ENCODE measurements around the gene TOMM40. TPM values are rescaled to one million over a fixed set of nuclear protein-coding genes. Genes with fewer than 3 reads are reported as not detected.
"Not testable (repeated sequence)": the region's sequence is repeated elsewhere in the genome, so short reads cannot be mapped to it uniquely, and the experiment has no call there.

Gene TOMM40
- total and polyA plus RNA-seq, 11 donors: 32.2 to 79.9 (median 46.3) TPM

DNA sequence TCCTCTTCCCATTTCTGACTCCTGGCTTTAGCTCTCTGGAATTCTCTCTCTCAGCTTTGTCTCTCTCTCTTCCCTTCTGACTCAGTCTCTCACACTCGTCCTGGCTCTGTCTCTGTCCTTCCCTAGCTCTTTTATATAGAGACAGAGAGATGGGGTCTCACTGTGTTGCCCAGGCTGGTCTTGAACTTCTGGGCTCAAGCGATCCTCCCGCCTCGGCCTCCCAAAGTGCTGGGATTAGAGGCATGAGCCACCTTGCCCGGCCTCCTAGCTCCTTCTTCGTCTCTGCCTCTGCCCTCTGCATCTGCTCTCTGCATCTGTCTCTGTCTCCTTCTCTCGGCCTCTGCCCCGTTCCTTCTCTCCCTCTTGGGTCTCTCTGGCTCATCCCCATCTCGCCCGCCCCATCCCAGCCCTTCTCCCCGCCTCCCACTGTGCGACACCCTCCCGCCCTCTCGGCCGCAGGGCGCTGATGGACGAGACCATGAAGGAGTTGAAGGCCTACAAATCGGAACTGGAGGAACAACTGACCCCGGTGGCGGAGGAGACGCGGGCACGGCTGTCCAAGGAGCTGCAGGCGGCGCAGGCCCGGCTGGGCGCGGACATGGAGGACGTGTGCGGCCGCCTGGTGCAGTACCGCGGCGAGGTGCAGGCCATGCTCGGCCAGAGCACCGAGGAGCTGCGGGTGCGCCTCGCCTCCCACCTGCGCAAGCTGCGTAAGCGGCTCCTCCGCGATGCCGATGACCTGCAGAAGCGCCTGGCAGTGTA is 17.2 kb downstream of the TOMM40 start:
- peaks cover 0 to 34% (median 15%) of the 10 kb centered on the region in 9 donors for H3K27me3 ChIP-seq
- H3K9me3 ChIP-seq: no peaks in the 10 kb centered on the region
- no peak overlapping the region for H3K27ac ChIP-seq
- H3K4me3 ChIP-seq: no peak overlapping the region
- H3K36me3 ChIP-seq: peaks cover 0 to 3% (median 0%) of the 10 kb centered on the region in 9 donors
- TF ChIP-seq POLR2A (IDR thresholded peaks at IDR 0.05): no peak
- TF ChIP-seq, protein P1, sequence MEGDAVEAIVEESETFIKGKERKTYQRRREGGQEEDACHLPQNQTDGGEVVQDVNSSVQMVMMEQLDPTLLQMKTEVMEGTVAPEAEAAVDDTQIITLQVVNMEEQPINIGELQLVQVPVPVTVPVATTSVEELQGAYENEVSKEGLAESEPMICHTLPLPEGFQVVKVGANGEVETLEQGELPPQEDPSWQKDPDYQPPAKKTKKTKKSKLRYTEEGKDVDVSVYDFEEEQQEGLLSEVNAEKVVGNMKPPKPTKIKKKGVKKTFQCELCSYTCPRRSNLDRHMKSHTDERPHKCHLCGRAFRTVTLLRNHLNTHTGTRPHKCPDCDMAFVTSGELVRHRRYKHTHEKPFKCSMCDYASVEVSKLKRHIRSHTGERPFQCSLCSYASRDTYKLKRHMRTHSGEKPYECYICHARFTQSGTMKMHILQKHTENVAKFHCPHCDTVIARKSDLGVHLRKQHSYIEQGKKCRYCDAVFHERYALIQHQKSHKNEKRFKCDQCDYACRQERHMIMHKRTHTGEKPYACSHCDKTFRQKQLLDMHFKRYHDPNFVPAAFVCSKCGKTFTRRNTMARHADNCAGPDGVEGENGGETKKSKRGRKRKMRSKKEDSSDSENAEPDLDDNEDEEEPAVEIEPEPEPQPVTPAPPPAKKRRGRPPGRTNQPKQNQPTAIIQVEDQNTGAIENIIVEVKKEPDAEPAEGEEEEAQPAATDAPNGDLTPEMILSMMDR (IDR thresholded peaks at IDR 0.05): no peak
- 95 to 96% (median 95%) methylated on average over 42 to 46 of the region's 46 CpGs for WGBS, 4 donors
- H3K4me1 ChIP-seq: peaks cover 0 to 36% (median 12%) of the 10 kb centered on the region in 12 donors
- intact Hi-C loops (cut with DNase I): loop anchor here in 6 of 10 donors (10.0 kb wide), 4 partner anchors 137 to 437 kb away; partner anchors contain the start of gene KLC3 (in 1 of the 6)
- DNase-seq (no peak), ATAC-seq (no peak)

DNA sequence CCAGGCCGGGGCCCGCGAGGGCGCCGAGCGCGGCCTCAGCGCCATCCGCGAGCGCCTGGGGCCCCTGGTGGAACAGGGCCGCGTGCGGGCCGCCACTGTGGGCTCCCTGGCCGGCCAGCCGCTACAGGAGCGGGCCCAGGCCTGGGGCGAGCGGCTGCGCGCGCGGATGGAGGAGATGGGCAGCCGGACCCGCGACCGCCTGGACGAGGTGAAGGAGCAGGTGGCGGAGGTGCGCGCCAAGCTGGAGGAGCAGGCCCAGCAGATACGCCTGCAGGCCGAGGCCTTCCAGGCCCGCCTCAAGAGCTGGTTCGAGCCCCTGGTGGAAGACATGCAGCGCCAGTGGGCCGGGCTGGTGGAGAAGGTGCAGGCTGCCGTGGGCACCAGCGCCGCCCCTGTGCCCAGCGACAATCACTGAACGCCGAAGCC is 17.8 kb downstream of the TOMM40 start:
- intact Hi-C loops (cut with DNase I): loop anchor here in 6 of 10 donors (10.0 kb wide), 4 partner anchors 136 to 436 kb away; partner anchors contain the start of gene KLC3 (in 1 of the 6)
- DNase-seq: no peak
- Histone ChIP-seq H3K4me1 (peaks cover 0 to 37% (median 9%) of the 10 kb centered on the region in 12 donors), H3K36me3 (no peaks in the 10 kb centered on the region), H3K27ac (no peak overlapping the region), H3K9me3 (no peaks in the 10 kb centered on the region), H3K4me3 (no peak overlapping the region), H3K27me3 (peaks cover 0 to 34% (median 15%) of the 10 kb centered on the region in 9 donors)
- ATAC-seq: no peak
- TF ChIP-seq, protein P1 (IDR thresholded peaks at IDR 0.05): no peak
- TF ChIP-seq POLR2A (IDR thresholded peaks at IDR 0.05): no peak
- WGBS, 4 donors: 95 to 98% (median 96%) methylated on average over 41 to 44 of the region's 44 CpGs

GRCh38 chr19:44909775-44910174 is 18.7 kb downstream of the TOMM40 start:
- Histone ChIP-seq H3K36me3 (no peaks in the 10 kb centered on the region), H3K4me3 (no peak overlapping the region), H3K27ac (peak overlapping the region in 2 of 12 donors; percentile 1 to 13), H3K27me3 (peaks cover 0 to 31% (median 15%) of the 10 kb centered on the region in 9 donors), H3K4me1 (peaks cover 0 to 46% (median 8%) of the 10 kb centered on the region in 12 donors), H3K9me3 (no peaks in the 10 kb centered on the region)
- DNase-seq: no peak
- ATAC-seq: no peak
- WGBS, 4 donors: 82 to 86% (median 85%) methylated on average over 5 of the region's 5 CpGs
- intact Hi-C loops (cut with DNase I): loop anchor here in 6 of 10 donors (10.0 kb wide), 4 partner anchors 135 to 435 kb away; partner anchors contain the start of gene KLC3 (in 1 of the 6)
- TF ChIP-seq POLR2A (IDR thresholded peaks at IDR 0.05): no peak
- TF ChIP-seq, protein P1 (IDR thresholded peaks at IDR 0.05): no peak

DNA sequence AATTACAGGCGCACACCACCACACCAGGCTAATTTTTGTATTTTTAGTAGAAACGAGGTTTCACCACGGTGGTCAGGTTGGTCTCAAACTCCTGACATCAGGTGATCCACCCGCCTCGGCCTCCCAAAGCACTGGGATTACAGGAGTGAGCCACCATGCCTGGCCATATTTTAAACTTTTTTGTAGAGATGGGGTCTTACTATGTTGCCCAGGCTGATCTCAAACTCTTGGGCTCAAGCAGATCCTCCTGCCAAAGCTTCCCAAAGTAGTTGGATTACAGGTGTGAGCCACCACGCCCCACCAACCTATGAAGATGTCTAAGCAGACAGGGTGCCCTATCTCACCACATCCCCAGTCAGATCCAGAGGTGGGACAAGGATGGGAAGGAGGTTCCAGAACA is 20.8 kb downstream of the TOMM40 start:
- ATAC-seq; DNase-seq; H3K4me3 ChIP-seq; H3K27ac ChIP-seq; intact Hi-C loops (cut with DNase I); H3K9me3 ChIP-seq; H3K36me3 ChIP-seq; H3K27me3 ChIP-seq: not testable (repeated sequence)
- H3K4me1 ChIP-seq: peaks cover 0 to 37% (median 8%) of the 10 kb centered on the region in 12 donors
- 87 to 93% (median 90%) methylated on average over 6 of the region's 6 CpGs for WGBS, 4 donors
